Suppressor macrophage treated with lipopolysaccharide for 1 hour (primary cell): ENCODE data around the gene SLC25A21.
"Not testable (repeated sequence)": the region's sequence is repeated elsewhere in the genome, so short reads cannot be mapped to it uniquely, and the experiment has no call there.

ENCODE experiments used
- DNase-seq, 3 donors: peaks; one replicate each; pipeline ENCODE4 v3.0.0-alpha.2; 2020 to 2022

The SLC25A21 gene

DNA sequence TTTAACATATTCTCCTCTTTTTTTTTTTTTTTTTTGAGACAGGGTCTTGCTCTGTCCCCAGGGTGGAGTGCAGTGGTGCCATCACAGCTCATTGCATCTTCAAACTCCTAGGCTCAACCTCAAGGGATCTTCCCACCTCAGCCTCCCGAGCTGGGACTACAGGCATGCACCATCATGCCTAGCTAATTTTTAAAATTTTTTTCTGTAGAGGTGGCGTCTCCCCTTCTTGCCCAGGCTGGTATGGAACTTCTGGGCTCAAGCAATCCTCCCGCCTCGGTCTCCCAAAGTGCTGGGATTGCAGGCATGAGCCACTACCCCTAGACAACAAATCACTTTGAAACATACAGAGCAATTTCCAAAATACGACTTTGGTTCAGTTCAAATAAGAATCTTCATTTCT lies 355.9 kb downstream of the SLC25A21 start:
- no peak for DNase-seq

DNA sequence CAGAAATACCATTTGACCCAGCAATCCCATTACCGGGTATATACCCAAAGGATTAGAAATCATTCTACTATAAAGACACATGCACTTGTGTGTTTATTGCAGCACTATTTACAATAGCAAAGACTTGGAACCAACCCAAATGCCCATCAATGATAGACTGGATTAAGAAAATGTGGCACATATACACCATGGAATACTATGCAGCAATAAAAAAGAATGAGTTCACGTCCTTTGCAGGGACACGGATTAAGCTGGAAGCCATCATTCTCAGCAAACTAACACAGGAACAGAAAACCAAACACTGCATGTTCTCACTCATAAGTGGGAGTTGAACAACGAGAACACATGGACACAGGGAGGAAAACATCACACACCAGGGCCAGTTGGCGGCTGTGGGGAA lies 357.6 kb downstream of the SLC25A21 start:
- DNase-seq, result not testable (repeated sequence)

DNA sequence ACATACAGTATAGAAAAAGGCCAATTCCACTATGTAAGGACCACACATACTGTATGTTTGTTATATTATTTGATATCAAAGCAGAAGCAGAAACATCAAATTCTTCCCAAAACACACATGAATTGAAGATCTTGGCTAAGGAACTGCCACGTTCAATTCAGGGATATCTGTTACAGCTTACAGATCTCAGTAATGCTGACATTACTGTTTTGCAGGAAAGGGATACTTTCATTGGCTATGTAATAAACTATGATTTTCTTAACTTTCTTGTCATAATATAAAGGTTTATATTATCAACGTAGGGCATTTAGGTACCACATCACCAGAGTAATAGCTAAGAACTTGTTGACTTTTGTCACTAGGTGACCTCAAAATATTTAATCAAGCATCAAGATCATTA lies 362.2 kb downstream of the SLC25A21 start:
- DNase-seq, result no peak

DNA sequence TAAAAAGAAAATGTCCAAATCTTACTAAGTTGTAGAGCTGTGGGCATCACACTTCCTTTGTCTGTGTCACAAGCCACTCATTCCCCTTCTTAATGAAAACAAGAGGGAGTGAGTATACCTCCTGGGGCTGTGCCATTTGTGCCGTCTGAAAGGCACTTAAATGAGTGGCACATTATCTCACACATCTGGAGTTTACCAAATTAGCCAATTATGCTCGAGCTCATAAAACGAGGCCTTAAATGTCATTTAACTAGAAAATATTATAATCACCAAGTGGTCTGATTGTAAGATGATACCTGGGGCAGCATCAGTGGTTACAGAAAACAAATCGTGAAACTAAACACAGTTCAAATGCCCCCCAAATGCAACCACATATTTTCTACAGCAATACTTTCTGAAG lies 364.7 kb downstream of the SLC25A21 start:
- DNase-seq, result no peak

DNA sequence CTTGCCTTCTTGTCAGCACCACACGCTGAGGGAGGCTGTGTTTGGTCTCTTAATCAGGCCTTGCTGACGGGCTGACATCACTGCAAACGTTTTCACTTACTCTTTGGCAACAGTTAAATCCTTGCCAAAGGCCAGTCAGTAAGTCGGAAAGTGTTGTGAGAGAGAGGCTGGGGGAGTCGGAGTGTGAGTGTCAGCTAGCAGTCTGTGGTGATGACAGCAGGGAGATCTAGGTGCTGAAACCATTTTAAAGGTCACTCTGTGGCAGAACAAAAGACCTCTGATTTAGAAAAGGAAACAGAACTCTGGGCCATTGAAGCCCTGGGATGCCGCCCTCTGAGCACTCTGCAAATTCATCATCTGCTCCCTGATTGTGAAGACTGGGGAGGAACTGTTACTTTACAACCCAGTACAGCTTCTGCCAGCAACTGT lies 367.3 kb downstream of the SLC25A21 start:
- no peak for DNase-seq

DNA sequence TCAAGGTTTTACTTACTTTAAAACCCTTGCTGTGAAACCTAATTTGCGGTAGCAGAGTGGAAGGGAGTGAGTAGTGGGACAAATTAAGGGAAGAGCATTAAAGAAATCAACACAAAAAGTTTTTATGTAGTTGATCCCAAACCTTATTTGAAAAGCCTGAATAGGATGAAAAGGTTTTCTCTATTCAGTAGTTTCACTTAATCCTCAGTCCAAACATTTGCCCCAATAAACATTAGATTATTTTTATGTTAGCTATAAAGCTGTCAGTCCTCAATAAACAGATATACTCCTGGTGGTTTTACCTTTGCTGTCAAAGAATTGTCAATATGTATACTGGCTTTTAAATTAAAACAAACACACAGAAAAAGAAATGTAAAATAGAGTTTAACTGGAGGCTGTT lies 374.8 kb downstream of the SLC25A21 start:
- DNase-seq, result no peak

DNA sequence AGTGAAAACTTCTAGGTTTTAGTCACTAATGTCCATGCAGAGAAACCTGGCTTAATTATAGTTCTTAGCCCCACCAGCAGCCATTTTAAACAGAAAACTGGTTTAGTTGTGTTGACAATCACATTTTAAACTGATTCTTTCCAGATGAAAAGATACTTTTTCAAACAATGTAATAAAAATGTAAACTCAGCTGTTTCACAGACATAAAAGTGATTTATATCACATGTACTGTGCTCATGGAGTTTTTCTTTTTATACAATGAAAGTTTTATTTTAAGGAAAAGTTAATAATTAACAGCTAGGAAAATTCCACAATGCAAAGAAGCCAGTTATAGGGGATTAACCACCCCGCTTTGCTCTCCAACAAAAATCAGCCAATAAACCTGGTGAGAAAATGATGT lies 381.0 kb downstream of the SLC25A21 start:
- no peak for DNase-seq

DNA sequence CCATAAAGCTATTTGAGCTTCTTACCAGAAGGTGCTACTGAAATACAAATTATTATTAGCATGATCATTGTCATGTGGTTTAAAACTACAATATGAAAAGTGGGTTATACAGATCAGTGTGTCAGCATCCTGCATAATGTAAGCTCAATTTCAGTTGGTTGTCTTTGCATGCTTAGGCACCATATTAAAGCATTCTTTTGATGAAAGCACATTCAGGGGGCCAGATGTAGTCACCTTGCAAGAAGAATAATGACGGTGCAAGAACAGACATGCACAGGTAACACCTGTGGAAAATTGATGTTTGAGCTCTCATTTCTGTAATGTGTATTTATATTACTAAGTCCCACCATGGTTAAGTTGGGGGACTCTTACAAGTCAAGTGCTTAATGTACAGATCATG lies 386.9 kb downstream of the SLC25A21 start:
- no peak for DNase-seq

DNA sequence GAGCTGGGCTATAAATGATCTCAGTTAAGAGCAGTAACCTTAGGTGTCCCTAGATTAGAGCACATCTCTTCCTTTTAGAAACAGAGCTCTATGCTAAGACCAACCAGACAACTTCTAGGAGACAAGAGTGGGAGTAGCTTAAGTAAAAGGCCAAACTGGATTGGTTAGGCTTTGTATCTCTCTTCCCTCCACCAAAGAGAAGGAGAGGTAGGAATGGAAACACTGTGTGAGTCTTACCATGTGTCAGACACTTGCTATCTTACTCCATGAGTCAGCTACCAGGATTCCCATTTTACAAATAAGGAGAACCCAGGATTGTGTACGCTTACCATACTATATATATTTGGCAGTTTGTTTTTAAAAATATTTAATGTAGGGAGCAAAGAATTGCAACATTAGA lies 387.9 kb downstream of the SLC25A21 start:
- DNase-seq, result no peak

DNA sequence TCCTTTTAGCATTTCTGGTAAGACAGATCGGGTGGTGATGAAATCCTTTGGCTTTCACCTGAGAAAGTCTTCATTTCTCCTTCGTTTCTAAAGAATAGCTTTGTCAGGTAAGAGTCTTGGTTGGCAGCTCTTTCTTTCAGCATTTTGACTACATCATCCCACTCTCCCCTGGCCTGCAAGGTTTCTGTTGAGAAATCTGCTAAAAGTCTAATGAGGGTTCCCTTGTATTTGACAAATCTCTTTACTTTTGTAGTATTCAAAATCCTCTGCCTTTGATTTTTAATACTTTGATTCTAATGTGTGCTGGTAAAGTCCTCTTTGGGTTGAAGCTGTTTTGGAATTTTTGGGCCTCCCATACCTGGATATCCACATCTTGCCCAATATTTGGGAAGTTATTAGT lies 390.5 kb downstream of the SLC25A21 start:
- no peak for DNase-seq

DNA sequence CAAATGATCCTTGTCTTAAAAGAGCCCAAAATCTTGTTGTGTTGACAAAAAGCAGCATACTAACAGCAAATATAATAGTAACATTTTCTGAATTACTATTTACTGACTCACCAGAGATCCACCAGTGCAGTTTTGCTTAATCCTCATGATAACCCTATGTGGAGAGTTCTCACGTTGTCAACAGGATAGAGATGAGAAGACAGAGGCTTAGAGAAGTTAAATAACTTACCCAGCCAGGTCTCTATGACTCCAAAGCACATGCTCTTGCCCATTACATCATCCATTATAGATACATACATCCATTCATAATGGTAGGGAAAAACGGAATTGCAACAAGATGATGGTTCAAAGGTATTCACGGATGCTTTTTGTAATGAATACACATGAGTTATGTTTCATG lies 398.8 kb downstream of the SLC25A21 start:
- DNase-seq, result no peak

DNA sequence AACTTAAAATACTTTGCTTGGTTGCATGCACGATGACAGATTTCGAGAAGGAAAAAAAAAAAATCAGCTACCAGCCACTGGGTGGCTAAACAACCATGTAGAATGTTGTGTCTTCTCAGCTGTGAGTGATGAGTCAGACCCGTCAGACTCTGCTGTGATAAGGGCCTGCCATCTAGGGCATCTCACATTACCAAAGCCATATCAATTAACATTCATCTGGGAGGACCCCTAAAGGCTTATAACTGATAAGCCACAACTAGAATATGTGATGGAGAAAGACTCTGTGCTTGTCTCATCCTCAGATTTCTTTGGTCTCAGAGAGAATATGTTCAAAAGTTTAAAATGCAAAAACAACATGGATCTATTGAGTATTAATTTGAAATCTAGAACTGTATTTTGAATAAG lies 399.3 kb downstream of the SLC25A21 start:
- DNase-seq, result no peak

DNA sequence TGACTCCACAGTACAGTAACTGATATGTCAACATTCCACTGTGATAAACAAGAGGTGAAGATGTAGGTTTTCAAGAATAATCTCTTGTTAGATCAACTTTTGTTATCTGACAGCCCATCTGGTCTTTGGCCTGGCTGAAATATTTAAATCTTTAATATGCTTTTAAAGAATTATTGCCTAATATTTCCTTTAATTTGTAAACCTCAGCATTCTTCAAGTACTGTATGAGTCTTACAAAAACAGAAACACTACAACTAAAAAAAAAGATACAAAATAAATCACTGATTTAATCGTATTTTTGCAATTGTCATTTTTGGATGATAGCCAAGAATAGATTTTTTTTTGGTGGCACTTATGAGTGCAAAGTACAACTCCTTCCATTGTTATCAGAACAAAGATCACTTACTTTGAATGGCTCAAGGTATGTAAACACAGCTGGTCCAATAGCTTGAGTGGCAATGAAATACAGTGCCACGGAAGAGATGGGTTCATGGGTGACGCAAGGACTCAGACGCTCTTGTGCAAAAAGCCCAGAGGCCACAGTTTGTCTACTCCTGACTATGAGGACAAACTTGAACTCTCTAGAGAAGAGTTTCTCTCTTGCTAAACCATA lies 401.3 kb downstream of the SLC25A21 start:
- DNase-seq, result no peak

DNA sequence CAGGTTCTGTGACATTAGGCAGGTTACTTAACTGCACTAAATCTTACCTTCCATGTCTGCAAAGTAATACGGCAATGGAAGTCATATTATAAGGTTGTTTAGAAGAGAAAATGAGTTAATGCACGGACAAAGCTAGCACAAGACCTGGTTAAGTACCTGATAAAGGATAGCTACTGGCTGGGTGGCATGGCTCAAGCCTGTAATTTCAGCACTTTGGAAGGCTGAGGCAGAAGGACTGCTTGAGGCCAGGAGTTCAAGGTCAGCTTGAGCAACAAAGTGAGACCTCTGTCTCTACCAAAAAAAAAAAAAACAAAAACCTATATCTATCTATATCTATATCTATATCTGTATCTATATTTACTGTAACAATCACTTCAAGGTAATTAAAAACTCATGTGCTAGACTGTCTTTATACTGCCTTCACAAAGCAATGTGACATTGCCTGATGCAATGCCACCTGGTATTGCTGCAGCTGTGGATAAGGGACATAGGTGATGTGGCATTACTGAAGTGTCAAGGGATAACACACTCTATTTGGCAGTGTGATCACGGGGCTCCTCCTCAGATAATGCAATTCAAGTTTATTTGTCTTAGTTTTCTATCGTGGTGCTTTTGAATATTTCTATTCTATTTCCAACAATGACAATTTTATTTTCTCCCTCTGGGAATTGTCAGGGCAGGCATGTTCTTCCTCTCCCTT lies 403.6 kb downstream of the SLC25A21 start:
- DNase-seq, result no peak

DNA sequence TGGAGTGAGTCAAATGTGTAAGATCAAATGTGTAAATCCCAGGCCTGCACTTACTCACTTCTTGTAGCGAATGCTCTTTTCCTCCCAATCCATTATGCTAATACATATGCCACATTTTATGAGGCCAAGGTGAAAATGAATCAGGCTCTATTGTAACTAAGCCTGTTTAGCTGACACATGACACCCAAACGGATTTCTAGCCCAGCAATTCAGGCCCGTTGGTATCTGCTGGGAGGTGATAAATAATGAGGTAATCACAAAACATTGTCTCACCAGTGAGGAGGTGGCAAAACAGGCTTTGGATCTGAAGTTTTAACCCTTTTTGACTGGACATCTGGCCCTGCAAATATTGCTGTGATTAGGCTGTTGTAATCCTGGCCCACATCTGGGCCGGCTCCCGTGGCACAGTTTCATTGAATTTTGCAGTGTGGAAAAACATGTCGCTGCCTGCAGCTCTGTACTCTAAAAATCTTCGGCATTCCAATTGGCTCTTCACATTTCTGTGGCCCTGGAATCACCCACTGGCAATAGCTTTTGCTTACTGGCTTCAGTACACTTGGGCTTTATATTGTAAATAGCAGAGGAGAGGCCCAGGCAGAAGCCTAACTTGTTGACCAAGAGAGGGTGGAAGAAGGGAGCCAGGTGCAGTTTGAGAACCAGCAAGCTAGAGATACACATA lies 404.7 kb downstream of the SLC25A21 start:
- DNase-seq, result no peak

DNA sequence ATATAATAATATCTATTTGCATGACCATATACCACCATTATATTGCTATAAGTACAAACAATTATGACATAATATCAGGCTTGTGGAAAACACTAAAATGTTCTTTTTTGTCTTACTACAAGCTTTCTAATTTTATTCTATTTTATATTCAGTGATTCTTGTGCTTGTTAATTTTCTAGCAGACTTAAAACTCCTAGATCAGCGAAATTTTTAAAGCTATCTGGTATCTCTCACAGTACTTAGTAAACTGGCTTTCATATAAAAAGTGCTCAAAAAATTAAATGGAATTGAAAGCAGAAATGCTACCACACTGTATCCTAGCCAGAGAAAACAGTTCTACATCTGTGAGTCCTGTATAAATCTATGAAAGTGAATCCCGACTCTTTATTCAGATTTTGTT lies 405.4 kb downstream of the SLC25A21 start:
- no peak for DNase-seq

DNA sequence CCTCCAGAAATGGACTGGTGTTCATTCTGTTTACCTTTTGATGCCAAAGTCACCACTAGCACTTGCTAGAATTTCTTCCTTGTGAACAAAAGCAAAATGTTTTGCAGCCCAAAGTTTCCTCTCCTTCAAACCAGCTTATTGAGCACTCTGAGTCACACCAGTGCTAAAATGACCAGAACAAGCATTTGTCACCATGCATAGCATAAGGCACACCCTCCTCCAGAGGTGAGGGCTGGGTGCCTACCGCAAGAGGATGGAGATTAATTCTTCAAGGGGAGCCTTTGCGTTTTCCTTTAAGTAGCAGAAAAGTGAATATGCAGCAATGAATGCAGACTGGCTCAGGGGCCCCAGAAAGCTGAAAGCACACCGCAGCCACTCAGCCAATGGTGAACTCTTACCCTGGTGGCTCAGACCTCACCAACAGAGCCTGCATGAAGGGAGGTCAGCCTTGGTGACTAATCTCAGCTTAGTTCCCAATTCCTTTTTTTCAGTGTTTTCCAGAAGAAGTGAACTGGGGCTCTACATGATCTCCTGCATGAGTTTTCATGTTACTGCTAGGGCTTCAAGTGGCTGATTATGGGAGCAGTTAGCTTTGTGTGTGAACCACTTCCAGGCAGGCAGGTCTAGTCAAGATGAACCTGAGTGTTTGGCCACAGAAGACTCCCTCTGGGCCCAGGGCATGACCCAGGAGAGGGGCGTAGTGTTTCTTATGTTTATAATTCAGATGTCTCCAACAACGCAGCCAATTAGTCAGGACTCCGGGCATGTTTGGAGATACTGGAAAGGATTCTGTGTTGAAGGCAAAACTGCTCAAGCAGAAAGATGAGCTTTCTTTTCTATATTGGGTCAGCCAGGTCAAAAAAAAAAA lies 414.4 kb downstream of the SLC25A21 start:
- no peak for DNase-seq

DNA sequence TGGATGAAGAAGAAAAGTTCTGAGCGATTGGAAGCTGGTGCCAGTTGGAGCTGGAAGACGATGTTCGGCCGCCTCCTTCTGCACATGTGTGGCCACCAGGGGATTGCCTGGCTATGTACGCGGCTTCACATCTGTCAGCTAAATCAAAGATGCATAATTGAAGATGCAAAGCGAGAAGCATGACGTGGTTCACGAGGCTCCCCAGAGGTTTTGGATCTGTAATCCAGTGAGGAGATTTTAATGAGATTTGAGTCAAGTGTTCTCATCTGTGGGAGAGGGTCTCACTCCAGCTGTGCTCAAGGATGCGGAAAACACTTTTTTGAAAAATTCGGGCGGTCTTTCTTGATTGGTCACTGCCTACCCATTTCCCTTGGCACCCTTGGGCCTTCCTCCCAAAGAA lies 416.2 kb downstream of the SLC25A21 start:
- DNase-seq, result no peak

DNA sequence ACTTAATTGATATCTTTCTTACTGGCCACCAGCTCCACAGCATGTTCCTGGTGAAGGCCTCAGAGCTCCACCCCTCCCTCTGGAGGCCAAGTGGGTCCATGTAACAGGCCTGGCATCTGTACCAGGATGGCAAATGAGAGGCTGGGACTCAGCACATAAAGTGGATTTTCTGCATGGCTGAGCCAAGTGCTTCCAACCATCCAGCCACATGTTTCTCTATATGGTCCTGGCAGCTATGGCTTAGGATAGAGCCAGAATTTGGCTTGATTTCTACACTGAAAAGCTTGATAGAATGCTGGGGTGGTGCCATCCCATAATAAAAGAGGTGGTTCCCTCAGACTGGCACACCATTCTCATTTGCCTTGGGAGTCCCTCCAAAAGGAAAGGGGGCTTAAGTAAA lies 416.6 kb downstream of the SLC25A21 start:
- no peak for DNase-seq

DNA sequence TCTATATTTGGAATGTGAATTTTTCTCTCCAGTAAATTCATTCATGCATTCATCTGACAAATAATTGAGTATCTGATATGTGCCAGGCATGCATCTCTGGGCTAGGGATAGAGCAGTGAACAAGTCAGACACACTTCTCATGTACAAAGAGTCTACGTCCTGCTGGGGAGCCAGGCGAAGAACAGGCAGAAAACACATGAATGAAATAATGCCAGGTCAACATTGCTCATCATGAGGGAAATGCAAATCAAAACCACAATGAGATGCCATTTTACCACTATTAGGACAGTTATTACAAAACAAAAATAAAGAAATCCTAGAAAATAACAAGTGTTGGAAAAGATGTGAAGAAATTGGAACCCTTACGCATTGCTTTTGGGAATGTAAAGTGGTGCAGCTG lies 420.5 kb downstream of the SLC25A21 start:
- no peak for DNase-seq

DNA sequence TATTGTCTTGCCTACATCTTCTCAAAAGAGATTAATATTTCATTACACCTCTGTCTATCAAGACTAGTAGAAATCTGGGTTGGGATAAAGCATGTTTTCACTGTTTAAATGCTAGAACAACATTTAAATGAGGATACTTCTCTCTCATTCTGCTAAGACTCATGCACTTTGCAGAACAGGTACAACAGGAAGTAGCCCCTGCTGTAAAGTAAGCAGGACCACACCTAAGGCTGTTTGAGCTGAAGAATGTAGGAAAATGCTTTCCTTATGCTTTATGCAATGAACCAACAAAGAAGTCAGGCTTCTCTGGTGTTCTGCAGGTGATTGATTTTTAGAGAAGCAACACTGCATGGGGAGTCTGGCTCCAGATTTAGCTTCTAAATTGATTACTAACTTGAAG lies 421.3 kb downstream of the SLC25A21 start:
- DNase-seq, result no peak

DNA sequence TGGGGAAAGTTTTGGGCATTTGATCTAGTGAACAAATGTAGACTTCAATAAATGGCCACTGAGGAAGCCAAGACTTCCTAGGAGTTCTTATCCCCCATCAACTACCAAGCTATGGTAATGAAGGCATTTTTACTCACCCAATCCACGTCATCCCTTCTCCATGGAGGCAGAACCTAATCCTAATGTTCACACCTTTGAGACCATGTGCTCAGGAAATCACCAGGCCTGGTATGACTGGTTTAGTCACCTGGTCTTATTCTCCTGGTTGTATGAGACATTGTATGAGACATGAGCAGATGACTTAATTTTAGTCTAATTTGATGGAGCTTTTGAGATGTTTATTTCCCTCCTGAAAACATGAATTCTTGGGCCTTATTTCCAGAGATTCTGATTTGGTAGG lies 422.2 kb downstream of the SLC25A21 start:
- no peak for DNase-seq

DNA sequence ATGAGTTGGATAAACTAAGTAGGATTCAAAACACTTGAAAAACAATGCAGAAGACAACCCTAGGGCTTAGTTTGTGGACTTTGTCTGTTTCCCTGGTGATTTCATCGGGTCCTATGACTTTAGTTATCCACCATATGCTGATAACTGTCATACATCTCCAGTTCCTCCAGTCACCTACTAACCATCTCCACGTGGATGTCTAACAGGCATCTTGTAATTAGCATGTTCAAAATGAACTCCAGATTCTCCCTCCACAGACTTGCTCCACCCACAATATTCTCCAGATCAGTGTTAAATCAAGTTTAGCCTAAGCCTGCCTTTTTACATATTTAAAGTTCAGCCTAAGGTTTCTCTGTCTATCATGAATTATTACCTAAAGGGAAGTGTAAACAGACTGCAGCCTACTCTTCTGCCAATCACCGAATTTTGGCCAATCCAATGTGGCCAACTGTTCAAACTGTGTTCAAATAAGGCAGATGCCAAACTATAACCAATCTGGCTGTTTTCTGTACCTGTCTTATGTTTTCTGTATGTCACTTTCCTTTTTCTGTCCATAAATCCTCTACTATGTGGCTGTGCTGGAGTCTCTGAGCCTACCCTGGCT lies 423.7 kb downstream of the SLC25A21 start:
- DNase-seq, result no peak
